ENCODE data around the gene DACH1. TPM values are rescaled to one million over a fixed set of nuclear protein-coding genes. Genes with fewer than 3 reads are reported as not detected.

DACH1 gene
- total RNA-seq, 1 experiment from 2014 or later: 1.2 TPM

DNA sequence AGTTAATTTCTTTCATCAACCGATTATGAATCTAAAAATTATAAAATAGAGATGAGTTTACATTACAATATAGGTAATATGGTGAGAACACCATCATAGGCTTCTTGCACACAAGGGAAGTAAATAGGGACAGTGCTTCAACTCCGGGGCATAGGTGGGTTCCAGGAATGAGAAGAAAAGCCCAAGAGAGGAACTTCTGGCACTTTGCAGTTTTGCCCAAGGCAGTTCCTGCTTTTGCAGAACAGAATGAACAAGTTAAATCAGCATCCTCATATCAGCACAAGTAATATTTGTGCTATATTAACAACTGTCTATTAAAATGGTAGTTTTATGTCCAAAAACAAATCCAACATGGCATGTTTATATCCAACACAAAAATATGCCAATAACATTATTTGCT, 60.1 kb downstream of the DACH1 start:
- no peaks in the 10 kb centered on the region for H3K9me3 Mint-ChIP-seq (ENCODE audit: unreplicated experiment)
- Histone ChIP-seq H3K4me1 (no peaks in the 10 kb centered on the region), H3K27me3 (replicated peaks; ENCODE audit: control insufficient read depth, insufficient read depth, low read length) (no peaks in the 10 kb centered on the region), H3K9me3 (no peaks in the 10 kb centered on the region), H3K36me3 (ENCODE audit: control insufficient read depth, insufficient read depth, low read length) (no peaks in the 10 kb centered on the region), H3K4me3 (ENCODE audit: low read depth, low read length) (no peak overlapping the region)
- ChIA-PET CTCF (no interaction called here), POLR2A (no interaction called here)
- H3K4me3 Mint-ChIP-seq (ENCODE audit: unreplicated experiment): no peak overlapping the region
- BruUV-seq (replicated peaks): no TSS peak
- no peaks in the 10 kb centered on the region for H3K27me3 Mint-ChIP-seq (ENCODE audit: insufficient read depth, unreplicated experiment)
- TF ChIP-seq, protein P1, sequence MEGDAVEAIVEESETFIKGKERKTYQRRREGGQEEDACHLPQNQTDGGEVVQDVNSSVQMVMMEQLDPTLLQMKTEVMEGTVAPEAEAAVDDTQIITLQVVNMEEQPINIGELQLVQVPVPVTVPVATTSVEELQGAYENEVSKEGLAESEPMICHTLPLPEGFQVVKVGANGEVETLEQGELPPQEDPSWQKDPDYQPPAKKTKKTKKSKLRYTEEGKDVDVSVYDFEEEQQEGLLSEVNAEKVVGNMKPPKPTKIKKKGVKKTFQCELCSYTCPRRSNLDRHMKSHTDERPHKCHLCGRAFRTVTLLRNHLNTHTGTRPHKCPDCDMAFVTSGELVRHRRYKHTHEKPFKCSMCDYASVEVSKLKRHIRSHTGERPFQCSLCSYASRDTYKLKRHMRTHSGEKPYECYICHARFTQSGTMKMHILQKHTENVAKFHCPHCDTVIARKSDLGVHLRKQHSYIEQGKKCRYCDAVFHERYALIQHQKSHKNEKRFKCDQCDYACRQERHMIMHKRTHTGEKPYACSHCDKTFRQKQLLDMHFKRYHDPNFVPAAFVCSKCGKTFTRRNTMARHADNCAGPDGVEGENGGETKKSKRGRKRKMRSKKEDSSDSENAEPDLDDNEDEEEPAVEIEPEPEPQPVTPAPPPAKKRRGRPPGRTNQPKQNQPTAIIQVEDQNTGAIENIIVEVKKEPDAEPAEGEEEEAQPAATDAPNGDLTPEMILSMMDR (IDR thresholded peaks at IDR 0.05; ENCODE audit: insufficient read depth in 1 of 2, low read depth in 1 of 2, low read length in 1 of 2, severe bottlenecking in 1 of 2, unreplicated experiment in 1 of 2): no peak
- no peaks in the 10 kb centered on the region for H3K36me3 Mint-ChIP-seq (ENCODE audit: insufficient read depth, unreplicated experiment)
- H3K4me1 Mint-ChIP-seq (ENCODE audit: low read depth, unreplicated experiment): no peaks in the 10 kb centered on the region
- DNase-seq: no peak
- H3K27ac Mint-ChIP-seq (ENCODE audit: unreplicated experiment): no peak overlapping the region
- intact Hi-C loops (cut with micrococcal nuclease; ENCODE audit: unreplicated experiment): no loop called here

DNA sequence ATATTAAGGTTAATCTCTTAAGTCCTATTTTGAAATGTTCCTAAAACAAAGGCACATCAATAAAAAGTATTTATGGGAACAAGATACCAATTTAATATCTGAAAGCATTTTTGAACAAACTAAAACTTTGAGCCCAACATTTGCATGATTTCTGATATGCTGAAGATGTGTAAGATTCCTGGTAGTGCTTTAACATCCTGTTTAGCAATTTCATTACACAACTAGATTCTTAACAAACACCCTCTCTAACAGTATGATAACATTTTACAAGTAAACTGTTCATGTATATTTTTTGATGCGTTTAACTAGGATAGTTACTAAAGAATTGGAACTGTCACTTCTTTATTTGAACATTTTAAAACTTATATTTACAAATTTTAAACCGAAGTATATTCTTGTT, 63.9 kb downstream of the DACH1 start:
- DNase-seq: no peak
- Histone ChIP-seq H3K36me3 (ENCODE audit: control insufficient read depth, insufficient read depth, low read length) (no peaks in the 10 kb centered on the region), H3K4me1 (no peaks in the 10 kb centered on the region), H3K9me3 (no peaks in the 10 kb centered on the region), H3K4me3 (ENCODE audit: low read depth, low read length) (no peak overlapping the region), H3K27me3 (replicated peaks; ENCODE audit: control insufficient read depth, insufficient read depth, low read length) (no peaks in the 10 kb centered on the region)
- no peaks in the 10 kb centered on the region for H3K36me3 Mint-ChIP-seq (ENCODE audit: insufficient read depth, unreplicated experiment)
- H3K27ac Mint-ChIP-seq (ENCODE audit: unreplicated experiment): no peak overlapping the region
- intact Hi-C loops (cut with micrococcal nuclease; ENCODE audit: unreplicated experiment): no loop called here
- no peak overlapping the region for H3K4me3 Mint-ChIP-seq (ENCODE audit: unreplicated experiment)
- no TSS peak for BruUV-seq (replicated peaks)
- H3K9me3 Mint-ChIP-seq (ENCODE audit: unreplicated experiment): no peaks in the 10 kb centered on the region
- TF ChIP-seq, protein P1 (IDR thresholded peaks at IDR 0.05; ENCODE audit: insufficient read depth in 1 of 2, low read depth in 1 of 2, low read length in 1 of 2, severe bottlenecking in 1 of 2, unreplicated experiment in 1 of 2): no peak
- ChIA-PET POLR2A (interaction anchor here (0.6 kb wide), 1 partner anchor 103 kb away, joined by 12 read pairs; no protein-coding TSS in a partner anchor), CTCF (no interaction called here)
- no peaks in the 10 kb centered on the region for H3K27me3 Mint-ChIP-seq (ENCODE audit: insufficient read depth, unreplicated experiment)
- no peaks in the 10 kb centered on the region for H3K4me1 Mint-ChIP-seq (ENCODE audit: low read depth, unreplicated experiment)

DNA sequence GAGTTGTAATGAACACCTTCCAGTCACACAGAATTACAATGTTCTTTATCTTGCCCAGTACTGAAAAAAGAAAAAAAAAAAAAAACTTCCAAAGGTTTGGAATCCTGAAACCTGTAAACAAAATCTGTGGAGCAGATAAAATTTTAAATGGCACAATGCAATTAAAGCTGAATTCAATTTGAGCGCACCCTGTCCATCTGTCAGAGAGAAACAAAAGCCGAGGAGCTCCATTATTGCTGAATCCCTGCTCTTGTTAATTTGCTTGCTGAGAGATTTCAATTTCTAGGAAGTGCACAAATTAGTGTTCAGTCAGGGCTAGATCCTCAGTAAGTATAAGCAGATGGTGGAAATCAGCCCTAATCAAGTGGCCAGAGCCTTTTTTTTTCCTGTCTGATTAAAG, 65.2 kb downstream of the DACH1 start:
- intact Hi-C loops (cut with micrococcal nuclease; ENCODE audit: unreplicated experiment): no loop called here
- no peak for DNase-seq
- no peaks in the 10 kb centered on the region for H3K9me3 Mint-ChIP-seq (ENCODE audit: unreplicated experiment)
- H3K4me1 Mint-ChIP-seq (ENCODE audit: low read depth, unreplicated experiment): no peaks in the 10 kb centered on the region
- H3K4me3 Mint-ChIP-seq (ENCODE audit: unreplicated experiment): no peak overlapping the region
- Histone ChIP-seq H3K27me3 (replicated peaks; ENCODE audit: control insufficient read depth, insufficient read depth, low read length) (no peaks in the 10 kb centered on the region), H3K4me1 (no peaks in the 10 kb centered on the region), H3K9me3 (no peaks in the 10 kb centered on the region), H3K4me3 (ENCODE audit: low read depth, low read length) (no peak overlapping the region), H3K36me3 (ENCODE audit: control insufficient read depth, insufficient read depth, low read length) (no peaks in the 10 kb centered on the region)
- no peak overlapping the region for H3K27ac Mint-ChIP-seq (ENCODE audit: unreplicated experiment)
- CTCF ChIA-PET: interaction anchor here (0.7 kb wide), 1 partner anchor 83 kb away, joined by 3 read pairs; no protein-coding TSS in a partner anchor
- POLR2A ChIA-PET: no interaction called here
- H3K27me3 Mint-ChIP-seq (ENCODE audit: insufficient read depth, unreplicated experiment): no peaks in the 10 kb centered on the region
- TF ChIP-seq, protein P1 (IDR thresholded peaks at IDR 0.05; ENCODE audit: insufficient read depth in 1 of 2, low read depth in 1 of 2, low read length in 1 of 2, severe bottlenecking in 1 of 2, unreplicated experiment in 1 of 2): no peak
- H3K36me3 Mint-ChIP-seq (ENCODE audit: insufficient read depth, unreplicated experiment): no peaks in the 10 kb centered on the region
- no TSS peak for BruUV-seq (replicated peaks)

Measured in Caco-2 (cell line).